Renal pelvis (tissue), 12 donors: Measurements from ENCODE around the gene DCHS1. TPM values are rescaled to one million over a fixed set of nuclear protein-coding genes. Genes with fewer than 3 reads are reported as not detected.
"Not testable (repeated sequence)": the region's sequence is repeated elsewhere in the genome, so short reads cannot be mapped to it uniquely, and the experiment has no call there.

Experiments used
- DNase-seq: peaks from one replicate; pipeline ENCODE4 v3.0.0-alpha.2; 2013
- long read RNA-seq, 16 experiments: transcript quantifications; one replicate each; lab custom pipeline, GENCODE V29; 2026
- polyA plus RNA-seq, 3 donors: library from polyadenylated mRNA; unstranded; fragments of 120-200 nt; gene quantifications; one replicate each; pipeline ENCODE4 v1.2.1, GENCODE V29; 2013; ENCODE audit not compliant: insufficient read length in 3 of 3

Gene DCHS1, protein sequence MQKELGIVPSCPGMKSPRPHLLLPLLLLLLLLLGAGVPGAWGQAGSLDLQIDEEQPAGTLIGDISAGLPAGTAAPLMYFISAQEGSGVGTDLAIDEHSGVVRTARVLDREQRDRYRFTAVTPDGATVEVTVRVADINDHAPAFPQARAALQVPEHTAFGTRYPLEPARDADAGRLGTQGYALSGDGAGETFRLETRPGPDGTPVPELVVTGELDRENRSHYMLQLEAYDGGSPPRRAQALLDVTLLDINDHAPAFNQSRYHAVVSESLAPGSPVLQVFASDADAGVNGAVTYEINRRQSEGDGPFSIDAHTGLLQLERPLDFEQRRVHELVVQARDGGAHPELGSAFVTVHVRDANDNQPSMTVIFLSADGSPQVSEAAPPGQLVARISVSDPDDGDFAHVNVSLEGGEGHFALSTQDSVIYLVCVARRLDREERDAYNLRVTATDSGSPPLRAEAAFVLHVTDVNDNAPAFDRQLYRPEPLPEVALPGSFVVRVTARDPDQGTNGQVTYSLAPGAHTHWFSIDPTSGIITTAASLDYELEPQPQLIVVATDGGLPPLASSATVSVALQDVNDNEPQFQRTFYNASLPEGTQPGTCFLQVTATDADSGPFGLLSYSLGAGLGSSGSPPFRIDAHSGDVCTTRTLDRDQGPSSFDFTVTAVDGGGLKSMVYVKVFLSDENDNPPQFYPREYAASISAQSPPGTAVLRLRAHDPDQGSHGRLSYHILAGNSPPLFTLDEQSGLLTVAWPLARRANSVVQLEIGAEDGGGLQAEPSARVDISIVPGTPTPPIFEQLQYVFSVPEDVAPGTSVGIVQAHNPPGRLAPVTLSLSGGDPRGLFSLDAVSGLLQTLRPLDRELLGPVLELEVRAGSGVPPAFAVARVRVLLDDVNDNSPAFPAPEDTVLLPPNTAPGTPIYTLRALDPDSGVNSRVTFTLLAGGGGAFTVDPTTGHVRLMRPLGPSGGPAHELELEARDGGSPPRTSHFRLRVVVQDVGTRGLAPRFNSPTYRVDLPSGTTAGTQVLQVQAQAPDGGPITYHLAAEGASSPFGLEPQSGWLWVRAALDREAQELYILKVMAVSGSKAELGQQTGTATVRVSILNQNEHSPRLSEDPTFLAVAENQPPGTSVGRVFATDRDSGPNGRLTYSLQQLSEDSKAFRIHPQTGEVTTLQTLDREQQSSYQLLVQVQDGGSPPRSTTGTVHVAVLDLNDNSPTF (N-terminal part only)
- polyA plus RNA-seq = 10 to 100 TPM; 30.7 to 41.7 (median 40.5) TPM
- long read RNA-seq, donor 1 = 0 reads
- long read RNA-seq, donor 2 = 0 reads
- long read RNA-seq, donor 3, partial matches to known transcripts = 57 of 57 reads
- long read RNA-seq, donor 3, other reads (novel, unspliced or antisense) = 0 of 57 reads
- long read RNA-seq, donor 4 = 0 reads
- long read RNA-seq, donor 5 = 0 reads
- long read RNA-seq, donor 6, partial matches to known transcripts = 14 of 14 reads
- long read RNA-seq, donor 6, other reads (novel, unspliced or antisense) = 0 of 14 reads
- long read RNA-seq, donor 7, partial matches to known transcripts = 5 of 5 reads
- long read RNA-seq, donor 7, other reads (novel, unspliced or antisense) = 0 of 5 reads
- long read RNA-seq, donor 8, partial matches to known transcripts = 9 of 9 reads
- long read RNA-seq, donor 8, other reads (novel, unspliced or antisense) = 0 of 9 reads
- long read RNA-seq, donor 9, partial matches to known transcripts = 60 of 60 reads
- long read RNA-seq, donor 9, other reads (novel, unspliced or antisense) = 0 of 60 reads
- long read RNA-seq, donor 10, full-length matches to known transcripts = 1 of 1 reads
- long read RNA-seq, donor 10, partial matches to known transcripts = 0 of 1 reads
- long read RNA-seq, donor 10, other reads (novel, unspliced or antisense) = 0 of 1 reads
- long read RNA-seq, donor 11, partial matches to known transcripts = 5 of 5 reads
- long read RNA-seq, donor 11, other reads (novel, unspliced or antisense) = 0 of 5 reads
- long read RNA-seq, donor 12, full-length matches to known transcripts = 1 of 16 reads
- long read RNA-seq, donor 12, partial matches to known transcripts = 15 of 16 reads
- long read RNA-seq, donor 12, other reads (novel, unspliced or antisense) = 0 of 16 reads
- long read RNA-seq, donor 13 = 0 reads
- long read RNA-seq, donor 14 = 0 reads
- long read RNA-seq, donor 15, partial matches to known transcripts = 12 of 12 reads
- long read RNA-seq, donor 15, other reads (novel, unspliced or antisense) = 0 of 12 reads
- long read RNA-seq, donor 16 = 0 reads

DNA sequence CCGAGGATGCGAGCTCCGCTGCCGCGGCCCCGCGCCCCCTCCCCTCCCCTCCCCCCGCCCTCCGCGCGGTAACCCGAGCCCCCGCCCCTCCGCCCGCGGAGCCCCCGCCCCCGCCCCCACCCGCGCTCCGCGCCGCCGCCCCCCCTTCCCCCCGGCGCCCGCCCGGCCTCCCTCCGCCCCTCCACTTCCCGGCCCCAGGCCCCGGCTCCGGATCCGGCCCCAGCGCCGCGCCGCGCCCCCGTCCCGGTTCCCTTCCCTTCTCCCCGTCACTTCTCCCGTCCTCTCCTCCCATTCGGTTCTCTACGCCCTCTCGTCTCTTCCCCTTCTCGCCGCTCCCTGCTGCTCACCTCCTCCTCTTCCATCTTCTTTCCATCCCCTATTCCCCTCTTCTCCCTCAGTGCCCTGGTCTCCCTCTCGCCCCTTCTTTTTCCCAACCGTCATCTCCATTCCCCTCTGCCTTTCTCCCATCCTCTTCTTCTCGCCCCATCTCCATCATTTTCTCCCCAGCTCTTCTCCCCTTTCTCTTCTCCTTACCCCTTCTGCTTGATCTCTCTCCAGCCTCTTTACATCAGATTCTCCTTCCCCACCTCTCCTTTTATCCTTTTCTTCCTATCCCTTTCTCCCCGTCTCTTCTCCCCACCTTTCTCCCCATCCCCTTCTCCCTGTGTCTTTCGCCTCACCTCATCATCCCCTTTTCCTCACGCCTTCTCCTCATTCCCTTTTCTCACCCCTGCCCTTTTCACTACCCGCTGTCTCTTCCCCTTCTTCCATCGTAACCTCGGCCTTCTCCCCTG lies at the start of gene DCHS1:
TSS of gene DCHS1 (minus strand) at position 20 of the 794 bp plus-strand sequence. CDS start 14,196 bp downstream, outside the sequence.
- DNase-seq = peak; percentile 48

DNA sequence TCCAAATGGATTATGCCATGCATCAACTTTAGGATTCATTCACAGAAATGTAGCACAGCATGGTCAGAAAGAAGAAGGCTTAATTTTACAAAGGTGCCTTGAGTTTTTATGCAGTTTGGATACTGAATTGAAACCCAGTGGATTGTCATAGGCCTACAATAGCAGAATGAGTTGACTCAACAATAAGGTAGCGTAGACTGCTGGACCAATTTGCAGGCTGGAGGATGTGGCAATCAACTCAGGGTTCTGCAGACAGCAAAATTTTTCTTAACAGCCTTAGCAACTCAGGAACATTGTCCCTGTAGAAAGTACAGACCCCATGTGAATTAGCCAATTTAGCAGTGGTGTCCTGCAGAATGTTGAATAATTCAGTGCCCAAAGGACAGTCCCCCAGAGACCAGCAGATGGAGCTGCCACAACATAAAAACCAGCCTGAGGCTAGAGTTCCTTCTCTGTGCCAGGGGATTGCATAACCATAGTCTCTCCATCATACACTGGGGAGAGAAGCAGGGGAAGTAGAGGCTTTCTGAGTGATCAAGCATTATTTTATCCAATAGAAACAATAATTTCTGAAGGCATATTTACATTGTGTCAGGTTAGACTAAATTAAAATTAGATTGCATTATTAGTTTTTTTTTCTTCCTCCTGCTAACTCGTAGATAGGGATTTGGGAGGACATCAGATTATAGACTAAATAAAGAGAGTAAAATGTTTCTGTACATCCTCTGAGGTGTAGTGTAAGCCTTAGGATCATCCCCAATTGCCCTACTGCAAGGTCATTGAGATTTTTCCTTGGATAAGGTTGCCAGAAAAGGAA lies 47.8 kb upstream of the DCHS1 start:
- DNase-seq = no peak

DNA sequence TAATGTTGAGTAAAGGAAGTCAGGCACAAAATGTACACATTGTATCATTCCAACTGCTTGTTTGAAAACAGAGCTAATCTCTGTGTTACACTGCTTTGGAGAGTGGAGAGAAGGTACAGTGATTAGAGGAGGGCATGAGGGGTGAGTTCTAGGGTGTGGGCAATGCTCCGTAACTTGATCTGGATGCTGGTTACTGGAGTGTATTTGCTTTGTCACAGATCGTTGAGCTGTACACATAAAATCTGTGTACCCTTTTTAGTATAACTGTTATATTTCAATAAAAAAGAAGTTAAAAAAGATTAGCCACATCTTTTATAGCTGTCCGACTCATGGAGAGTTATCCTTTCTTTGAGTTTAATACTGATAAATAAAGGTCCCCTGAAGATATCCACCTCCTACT lies 46.3 kb upstream of the DCHS1 start:
- not testable (repeated sequence) for DNase-seq

DNA sequence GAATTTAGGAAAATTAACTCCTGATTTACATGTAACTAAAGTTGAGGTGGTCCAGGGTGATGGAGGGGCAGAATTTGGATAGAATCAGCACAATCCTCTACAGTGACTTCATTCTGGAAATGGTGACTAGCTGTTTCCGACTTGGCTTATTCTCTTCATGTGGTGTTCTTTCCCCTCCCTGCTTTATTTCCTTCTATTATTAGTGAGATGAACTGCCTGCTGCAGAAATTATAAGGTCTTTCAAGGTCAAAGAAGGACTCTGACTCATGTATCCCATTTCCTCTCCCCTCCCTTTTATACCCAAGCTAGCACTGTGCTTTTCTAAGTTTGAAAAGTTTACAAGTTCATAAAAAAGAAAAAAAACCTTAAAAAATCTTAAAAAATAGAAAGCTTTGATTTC lies 39.8 kb upstream of the DCHS1 start:
- DNase-seq = no peak

DNA sequence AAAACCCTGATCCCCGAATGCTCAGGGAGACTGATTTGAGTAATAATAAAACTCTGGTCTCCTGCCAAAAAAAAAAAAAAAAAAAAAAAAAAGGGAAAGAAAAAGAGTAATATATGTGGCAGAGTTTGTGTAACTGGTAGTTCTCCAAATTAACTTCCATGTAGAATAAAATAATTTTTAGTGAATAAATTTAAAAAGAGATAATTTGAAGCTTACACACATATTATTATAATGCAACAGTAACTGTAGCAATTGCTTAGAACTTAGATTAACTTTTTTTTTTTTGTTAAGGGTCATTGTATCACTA lies 38.6 kb upstream of the DCHS1 start:
- no peak for DNase-seq

DNA sequence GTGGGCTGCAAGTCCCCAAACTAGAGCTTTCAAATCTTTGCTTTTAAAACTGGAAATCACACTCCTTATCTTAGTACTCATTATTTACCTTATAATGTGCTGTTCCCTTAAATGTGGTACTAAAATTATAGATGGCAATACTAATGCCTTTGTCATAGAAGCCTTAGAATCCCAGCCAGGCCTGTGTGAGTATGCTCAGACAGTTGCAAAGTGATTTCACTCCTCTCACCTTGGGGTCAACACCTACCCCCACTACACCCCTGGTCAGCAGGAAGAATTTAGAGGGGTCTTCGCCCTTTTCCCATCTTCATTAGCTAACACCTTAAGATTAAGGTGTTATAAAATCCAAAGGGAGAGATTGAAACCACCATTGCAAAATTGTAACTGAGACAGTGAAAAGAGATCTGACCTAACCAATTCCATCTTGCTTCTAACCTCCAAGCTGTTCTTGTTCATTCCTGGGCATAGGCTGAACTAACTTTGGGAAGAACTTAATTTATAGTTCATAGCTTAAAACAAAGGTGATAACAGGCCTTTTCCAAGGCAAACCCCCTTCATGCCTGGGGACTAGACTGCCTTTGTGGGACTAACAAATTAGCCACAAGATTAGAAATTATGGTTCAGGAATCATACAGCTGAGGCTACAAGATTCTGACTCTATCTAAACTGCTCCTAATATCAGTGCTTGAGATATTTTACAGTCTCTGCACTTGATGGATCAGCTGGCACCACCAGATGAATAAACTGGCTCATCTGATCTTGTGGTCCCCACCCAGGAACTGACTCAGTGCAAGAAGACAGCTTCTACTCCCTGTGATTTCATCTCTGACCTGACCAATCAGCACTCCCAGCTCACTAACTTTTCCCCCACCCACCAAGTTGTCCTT lies 38.0 kb upstream of the DCHS1 start:
- no peak for DNase-seq

DNA sequence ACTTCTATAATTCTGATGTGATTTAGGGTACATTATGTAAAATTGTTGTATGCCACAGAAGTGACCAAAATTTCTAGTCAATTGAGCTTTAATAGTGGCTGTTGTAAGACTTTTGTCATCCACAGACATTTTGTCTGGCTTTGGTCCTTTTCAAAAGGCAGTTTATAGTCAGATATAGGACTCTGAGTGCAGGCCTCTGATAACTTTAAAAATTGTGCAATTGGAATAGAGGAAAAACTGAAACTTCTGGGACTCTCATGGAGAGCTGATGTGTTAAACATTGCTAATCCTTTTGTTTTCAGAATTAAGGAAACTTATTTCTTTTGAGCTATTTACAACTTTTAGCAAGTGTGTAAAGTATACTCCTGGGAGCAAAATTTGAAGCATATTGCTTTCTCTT lies 36.5 kb upstream of the DCHS1 start:
- no peak for DNase-seq

DNA sequence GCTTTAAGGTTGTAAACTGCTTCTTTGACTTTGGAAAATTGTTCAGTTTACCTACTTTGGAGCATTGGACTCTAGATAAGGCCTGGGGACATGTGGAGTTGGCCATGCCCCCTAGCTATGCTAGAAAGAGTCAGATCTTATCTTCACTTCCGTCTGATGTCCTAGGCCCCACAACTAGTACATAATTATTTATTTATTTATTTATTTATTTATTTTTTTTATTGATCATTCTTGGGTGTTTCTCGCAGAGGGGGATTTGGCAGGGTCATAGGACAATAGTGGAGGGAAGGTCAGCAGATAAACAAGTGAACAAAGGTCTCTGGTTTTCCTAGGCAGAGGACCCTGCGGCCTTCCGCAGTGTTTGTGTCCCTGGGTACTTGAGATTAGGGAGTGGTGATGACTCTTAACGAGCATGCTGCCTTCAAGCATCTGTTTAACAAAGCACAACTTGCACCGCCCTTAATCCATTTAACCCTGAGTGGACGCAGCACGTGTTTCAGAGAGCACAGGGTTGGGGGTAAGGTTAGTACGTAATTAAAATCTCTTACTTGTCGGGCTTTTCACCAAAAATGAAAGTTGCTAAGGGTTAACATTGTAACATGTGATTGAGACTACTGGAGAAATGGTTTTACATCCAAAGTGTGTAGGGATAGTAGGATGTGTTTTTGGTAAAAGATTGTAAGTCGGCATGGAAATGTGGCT lies 35.0 kb upstream of the DCHS1 start:
- DNase-seq = not testable (repeated sequence)

DNA sequence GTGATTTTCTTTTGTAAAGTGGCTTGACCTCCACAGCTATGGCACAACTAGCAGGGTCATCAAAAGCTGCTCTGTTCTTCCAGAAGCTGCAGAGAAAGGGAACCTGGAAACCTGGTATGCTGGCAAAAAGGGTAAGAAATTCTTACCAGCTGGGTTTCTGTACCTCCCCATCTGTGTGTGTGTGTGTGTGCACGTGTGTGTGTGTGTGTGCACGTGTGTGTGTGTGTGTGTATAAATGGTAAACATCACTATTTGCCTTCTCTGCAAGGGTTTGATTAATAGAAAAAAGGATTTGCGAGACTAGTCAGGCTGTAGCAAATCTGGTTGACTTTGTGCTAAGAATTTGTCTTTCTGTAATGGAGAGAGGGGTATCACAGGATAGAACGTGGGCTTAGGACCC lies 32.3 kb upstream of the DCHS1 start:
- DNase-seq = no peak

DNA sequence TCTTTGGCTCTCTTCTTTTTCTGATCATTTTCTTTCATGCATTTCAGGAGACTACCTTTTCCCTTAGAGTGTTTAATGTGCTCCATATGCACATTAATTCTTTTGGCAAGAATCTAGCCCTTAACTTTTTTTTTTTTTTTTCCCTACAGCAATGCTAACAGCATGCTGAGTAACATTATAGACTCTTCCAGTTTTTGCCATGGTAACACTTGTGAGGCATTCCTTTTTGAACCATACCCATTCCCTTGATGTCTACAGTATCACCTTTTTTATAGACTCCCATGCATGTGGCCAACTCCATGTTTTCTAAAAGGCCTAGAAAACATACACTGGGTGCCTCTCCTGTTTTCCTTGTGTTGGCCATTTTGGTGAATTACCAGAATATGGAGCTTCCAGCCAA lies 30.4 kb upstream of the DCHS1 start:
- DNase-seq = no peak

DNA sequence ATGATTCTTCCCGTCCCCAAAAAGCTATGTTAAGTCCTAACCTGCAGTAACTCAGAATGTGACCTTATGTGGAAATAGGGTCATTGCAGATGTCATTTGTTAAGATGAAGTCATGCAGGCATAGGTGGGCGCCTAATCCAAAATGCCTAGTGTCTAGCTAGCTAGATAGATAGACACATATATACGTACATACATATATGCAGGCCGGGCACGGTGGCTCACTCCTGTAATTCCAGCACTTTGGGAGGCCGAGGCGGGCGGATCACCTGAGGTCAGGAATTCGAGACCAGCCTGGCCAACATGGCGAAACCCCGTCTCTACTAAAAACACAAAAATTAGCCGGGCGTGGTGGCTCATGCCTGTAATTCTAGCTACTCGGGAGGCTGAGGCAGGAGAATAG lies 28.5 kb upstream of the DCHS1 start:
- not testable (repeated sequence) for DNase-seq

DNA sequence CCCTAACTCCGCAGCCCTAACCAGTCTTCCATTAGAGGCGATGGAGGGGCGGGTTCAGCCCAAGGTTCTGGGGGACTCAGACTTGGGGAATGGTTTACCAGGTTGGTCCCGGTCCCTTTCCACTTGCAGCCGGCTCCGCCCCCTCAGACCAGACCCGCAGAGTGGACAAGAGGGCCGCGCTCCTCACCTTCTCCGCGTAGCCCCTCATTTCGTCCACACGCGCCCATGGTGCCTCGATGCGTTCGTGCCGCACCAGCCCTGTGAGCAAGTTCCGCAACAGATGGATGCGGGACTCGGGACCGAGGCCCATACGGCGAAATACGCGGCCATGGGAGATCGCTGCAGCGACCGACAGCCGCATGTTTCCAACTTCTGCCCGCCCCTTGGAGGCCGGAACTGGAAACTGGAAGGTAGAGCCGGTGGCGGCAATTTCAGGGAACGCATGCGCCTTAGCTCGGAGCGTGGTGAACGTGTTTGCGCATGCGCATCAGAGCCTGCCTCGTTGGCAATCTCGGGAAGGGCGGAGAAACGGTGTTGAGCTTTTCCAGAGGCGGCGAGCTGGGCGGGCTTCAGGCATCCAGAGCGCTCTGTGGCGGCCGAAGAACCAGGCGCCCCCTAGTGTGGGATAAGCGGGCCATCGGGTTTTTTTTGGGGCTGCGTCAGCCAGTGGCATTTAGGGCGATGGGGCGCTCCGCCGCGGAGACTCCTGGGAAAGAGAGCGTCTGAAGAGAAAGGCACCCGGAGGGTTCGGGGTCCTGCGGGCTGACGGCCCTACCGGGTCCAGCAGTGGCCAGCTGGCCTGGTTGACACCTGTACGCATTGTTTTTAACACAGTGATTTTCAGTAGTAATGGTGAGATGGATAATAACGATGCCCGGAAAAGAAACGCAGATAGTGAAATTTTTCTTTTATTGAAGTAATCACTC lies 27.6 kb upstream of the DCHS1 start, which contains the start of gene MRPL17:
TSS of gene MRPL17 (minus strand) at position 405 of the 926 bp plus-strand sequence. CDS start at position 361, 44 bp downstream.
- peak; percentile 99 for DNase-seq

DNA sequence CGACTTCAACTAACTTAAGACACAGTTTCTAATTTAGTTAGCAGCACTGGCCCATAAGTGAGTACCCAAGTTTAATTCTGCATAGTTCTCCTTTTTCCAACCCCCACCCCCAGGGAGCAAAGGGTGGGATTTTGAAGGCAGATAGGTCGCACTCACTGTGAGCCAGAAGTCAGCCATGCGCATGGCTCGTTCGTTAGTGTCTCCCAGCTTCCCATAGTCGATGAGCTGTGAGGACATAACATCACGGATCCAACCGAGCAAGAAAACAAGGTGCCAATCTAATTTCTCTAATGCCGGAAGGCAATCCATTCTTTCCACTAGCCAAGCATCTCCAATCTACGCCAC lies 27.0 kb upstream of the DCHS1 start:
- DNase-seq = no peak

DNA sequence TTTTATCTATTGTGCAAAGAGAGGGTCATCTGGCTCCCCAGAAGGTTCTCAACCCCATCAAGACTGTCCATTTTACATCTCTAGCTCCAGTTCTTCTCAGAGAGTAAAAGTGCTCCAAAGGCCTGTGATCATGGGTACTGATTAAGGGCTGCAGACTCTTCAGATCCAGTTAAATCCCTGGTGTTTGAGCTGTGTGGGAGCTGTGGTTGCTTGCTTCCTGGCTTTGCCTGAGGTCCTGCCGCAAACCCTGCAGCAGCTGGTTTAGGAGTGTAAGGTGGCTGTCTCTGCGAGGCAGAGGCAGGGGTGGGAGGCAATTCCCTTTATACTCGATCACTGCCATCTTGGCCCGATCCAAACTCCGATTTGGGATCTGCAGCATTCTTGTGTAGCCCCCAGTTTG lies 26.3 kb upstream of the DCHS1 start:
- DNase-seq = no peak

DNA sequence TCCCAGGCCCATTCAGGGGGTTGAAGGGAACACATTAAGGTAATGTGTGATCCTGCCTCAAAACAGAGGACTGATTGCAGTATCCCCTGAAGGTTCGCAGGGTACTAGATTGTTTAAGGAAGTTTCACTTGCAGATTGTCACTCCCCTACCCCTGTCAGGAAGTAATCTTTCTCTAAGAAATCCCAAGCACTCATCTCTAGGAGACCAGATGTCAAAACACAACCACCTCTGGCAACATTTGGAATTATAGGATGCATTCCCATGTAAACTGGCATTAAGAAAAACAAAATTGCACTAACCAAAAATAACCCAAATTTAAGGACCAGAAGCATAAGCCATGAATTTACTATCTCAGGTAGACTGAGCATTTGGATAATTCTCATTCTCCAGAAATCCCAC lies 25.9 kb upstream of the DCHS1 start:
- DNase-seq = no peak
